Lower lobe of right lung (tissue), 2 donors: ENCODE data around the gene SSTR4. TPM values are rescaled to one million over a fixed set of nuclear protein-coding genes. Genes with fewer than 3 reads are reported as not detected.
A peak's percentile ranks its signal among the peaks of the same experiment; 100 is the strongest.
"Not testable (repeated sequence)": the region's sequence is repeated elsewhere in the genome, so short reads cannot be mapped to it uniquely, and the experiment has no call there.

Source experiments
- ATAC-seq, 2 donors: fragments of 200-7000 bp; cut with Tn5 transposase; one replicate each; pipeline ENCODE4 v1.9.1; 2020 to 2022; ENCODE audit warnings: mild to moderate bottlenecking in 2 of 2, moderate library complexity in 2 of 2
- DNase-seq: peaks from one replicate; pipeline ENCODE4 v3.0.0-alpha.2; 2020
- H3K27ac ChIP-seq: fragments of 200-600 bp; one replicate; pipeline ENCODE4 v1.8.0; 2022
- H3K27me3 ChIP-seq: fragments of 200-600 bp; one replicate; pipeline ENCODE4 v1.8.0; 2022; ENCODE audit warnings: low read depth
- H3K36me3 ChIP-seq: fragments of 200-600 bp; one replicate; pipeline ENCODE4 v1.8.0; 2022; ENCODE audit warnings: mild to moderate bottlenecking
- H3K4me1 ChIP-seq: fragments of 200-600 bp; one replicate; pipeline ENCODE4 v1.8.0; 2022
- H3K4me3 ChIP-seq: fragments of 200-600 bp; one replicate; pipeline ENCODE4 v1.8.0; 2022; ENCODE audit warnings: mild to moderate bottlenecking
- H3K9me3 ChIP-seq: fragments of 200-600 bp; one replicate; pipeline ENCODE4 v1.8.0; 2022
- intact Hi-C: fragments of 100-400 bp; cut with DNase I; formaldehyde crosslinking; loops from one replicate; pipeline ENCODE4 v1.11.0; 2022
- long read RNA-seq: library from polyadenylated mRNA; unstranded; transcript quantifications from one replicate; pipeline ENCODE4 v2.0.0, GENCODE V29; 2021
- total RNA-seq: library from RNA; stranded (reverse); fragmentation: NEBNext Ultra II Directional; extraction: Animal tissue kit (Norgen Biotek cat#: 25700); gene quantifications from one replicate; pipeline ENCODE4 v1.2.1, GENCODE V29; 2021
- TF ChIP-seq, protein P1 (sequence below): fragments of 200-600 bp; IDR thresholded peaks from one replicate; pipeline ENCODE4 v1.8.0; 2022; ENCODE audit warnings: antibody characterized with exemption, mild to moderate bottlenecking
- donor health status: DM: no; HTN: yes; CAD: no; lungs with severe emphysema.

The SSTR4 gene, protein sequence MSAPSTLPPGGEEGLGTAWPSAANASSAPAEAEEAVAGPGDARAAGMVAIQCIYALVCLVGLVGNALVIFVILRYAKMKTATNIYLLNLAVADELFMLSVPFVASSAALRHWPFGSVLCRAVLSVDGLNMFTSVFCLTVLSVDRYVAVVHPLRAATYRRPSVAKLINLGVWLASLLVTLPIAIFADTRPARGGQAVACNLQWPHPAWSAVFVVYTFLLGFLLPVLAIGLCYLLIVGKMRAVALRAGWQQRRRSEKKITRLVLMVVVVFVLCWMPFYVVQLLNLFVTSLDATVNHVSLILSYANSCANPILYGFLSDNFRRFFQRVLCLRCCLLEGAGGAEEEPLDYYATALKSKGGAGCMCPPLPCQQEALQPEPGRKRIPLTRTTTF
- 0.35 TPM for total RNA-seq
- long read RNA-seq = 0 reads

DNA sequence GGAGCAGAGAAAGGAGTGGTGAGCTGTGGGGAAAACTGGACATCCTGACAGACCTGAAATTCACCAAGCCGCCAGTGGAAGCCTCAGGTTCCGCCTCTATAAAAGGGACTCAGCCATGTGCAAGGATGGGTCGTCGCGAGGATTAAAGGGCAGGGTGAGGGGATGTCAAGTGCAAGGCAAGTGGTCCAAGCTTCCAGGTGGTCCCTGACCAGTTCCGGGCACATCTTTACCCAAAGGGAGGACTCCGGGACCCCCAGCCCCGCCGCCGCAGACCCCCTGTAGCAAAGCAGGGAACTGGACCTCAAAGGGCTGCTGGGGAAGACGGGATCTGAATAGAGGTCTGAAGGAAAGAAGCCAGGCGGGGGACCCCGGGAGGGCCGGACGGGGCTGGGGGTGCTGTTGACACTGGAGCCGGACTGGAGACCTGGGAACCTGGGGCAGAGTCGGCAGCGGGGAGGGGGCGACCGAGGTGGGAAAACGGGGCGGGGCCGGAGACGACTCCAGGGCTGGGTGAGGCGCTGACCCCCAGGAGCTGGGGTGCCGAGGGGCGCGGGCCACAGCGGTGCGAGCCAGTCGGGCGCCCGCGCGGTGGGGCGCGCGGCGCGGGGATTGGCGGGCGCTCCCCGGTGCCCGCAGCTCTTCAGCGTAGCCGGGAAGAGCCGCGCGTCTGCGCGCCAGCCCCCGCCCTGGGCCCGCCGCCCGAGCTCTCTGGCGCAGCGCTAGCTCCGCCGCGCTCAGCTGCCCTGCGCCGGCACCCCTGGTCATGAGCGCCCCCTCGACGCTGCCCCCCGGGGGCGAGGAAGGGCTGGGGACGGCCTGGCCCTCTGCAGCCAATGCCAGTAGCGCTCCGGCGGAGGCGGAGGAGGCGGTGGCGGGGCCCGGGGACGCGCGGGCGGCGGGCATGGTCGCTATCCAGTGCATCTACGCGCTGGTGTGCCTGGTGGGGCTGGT is at the start of gene SSTR4:
Gene SSTR4, plus strand, starts transcription at position 592 of the 951 bp plus-strand sequence. Its CDS starts 172 bp downstream, at position 764.
- no peak for DNase-seq
- H3K9me3 ChIP-seq = no peaks in the 10 kb centered on the region
- intact Hi-C loops = no loop called here
- TF ChIP-seq, protein P1, sequence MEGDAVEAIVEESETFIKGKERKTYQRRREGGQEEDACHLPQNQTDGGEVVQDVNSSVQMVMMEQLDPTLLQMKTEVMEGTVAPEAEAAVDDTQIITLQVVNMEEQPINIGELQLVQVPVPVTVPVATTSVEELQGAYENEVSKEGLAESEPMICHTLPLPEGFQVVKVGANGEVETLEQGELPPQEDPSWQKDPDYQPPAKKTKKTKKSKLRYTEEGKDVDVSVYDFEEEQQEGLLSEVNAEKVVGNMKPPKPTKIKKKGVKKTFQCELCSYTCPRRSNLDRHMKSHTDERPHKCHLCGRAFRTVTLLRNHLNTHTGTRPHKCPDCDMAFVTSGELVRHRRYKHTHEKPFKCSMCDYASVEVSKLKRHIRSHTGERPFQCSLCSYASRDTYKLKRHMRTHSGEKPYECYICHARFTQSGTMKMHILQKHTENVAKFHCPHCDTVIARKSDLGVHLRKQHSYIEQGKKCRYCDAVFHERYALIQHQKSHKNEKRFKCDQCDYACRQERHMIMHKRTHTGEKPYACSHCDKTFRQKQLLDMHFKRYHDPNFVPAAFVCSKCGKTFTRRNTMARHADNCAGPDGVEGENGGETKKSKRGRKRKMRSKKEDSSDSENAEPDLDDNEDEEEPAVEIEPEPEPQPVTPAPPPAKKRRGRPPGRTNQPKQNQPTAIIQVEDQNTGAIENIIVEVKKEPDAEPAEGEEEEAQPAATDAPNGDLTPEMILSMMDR = no peak
- H3K27me3 ChIP-seq = peaks cover 31% of the 10 kb centered on the region
- no peak for ATAC-seq
- H3K4me1 ChIP-seq = no peaks in the 10 kb centered on the region
- peak within 1 kb of the TSS; percentile 17 for H3K4me3 ChIP-seq
- no peaks in the 10 kb centered on the region for H3K36me3 ChIP-seq
- no peak within 1 kb of the TSS for H3K27ac ChIP-seq

DNA sequence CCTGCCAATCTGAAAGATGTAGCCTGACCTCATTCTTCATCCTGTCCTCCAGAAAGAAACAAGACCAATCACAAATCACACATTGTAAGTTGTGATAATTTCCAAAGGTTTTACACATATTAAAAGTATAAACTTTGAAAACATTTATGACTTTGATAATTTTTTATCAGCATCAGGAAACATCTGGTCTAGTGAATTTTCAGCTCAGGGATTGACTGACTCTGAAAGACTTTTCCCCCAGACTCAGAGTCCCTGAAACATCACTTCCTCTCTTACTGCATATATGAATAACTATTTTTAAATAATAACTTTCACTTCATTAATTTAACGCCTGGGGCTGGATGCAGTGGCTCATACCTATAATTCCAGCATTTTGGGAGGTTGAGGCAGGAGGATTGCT is 48.5 kb upstream of the SSTR4 start:
- Histone ChIP-seq H3K27ac (no peak overlapping the region), H3K4me3 (no peak overlapping the region), H3K9me3 (no peaks in the 10 kb centered on the region), H3K27me3 (no peaks in the 10 kb centered on the region), H3K36me3 (no peaks in the 10 kb centered on the region), H3K4me1 (peaks cover 25% of the 10 kb centered on the region)
- intact Hi-C loops = no loop called here
- TF ChIP-seq, protein P1 = no peak
- DNase-seq (no peak), ATAC-seq (no peak)

DNA sequence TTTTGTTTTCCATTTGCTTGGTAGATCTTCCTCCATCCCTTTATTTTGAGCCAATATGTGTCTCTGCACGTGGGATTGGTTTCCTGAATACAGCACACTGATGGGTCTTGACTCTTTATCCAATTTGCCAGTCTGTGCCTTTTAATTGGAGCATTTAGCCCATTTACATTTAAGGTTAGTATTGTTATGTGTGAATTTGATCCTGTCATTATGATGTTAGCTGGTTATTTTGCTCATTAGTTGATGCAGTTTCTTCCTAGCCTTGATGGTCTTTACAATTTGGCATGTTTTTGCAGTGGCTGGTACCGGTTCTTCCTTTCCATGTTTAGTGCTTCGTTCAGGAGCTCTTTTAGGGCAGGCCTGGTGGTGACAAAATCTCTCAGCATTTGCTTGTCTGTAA is 43.7 kb upstream of the SSTR4 start:
- DNase-seq, H3K4me3 ChIP-seq, H3K9me3 ChIP-seq, intact Hi-C loops, H3K27me3 ChIP-seq, ATAC-seq, H3K27ac ChIP-seq, H3K36me3 ChIP-seq: not testable (repeated sequence)
- peaks cover 10% of the 10 kb centered on the region for H3K4me1 ChIP-seq

DNA sequence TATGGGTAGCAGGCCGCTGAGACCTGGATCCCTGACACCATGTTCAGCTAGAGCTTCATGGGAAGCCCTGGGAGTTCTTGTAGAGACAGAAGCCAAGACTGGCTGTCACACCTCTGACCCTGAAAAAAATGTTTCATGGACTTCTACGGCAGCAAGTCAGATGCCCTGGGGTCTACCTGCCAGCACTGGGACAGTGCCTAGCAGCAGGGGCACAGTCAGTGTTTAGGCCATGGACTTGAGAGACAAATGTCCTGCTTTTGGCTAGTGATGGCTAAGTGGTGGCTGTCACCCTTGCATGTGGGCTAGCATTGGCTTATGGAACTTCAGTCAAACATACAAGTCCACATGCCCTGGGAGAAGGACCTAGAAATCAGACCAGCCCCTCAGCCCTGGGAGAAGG is 41.3 kb upstream of the SSTR4 start:
- ATAC-seq = no peak
- no peaks in the 10 kb centered on the region for H3K36me3 ChIP-seq
- TF ChIP-seq, protein P1 = no peak
- H3K27me3 ChIP-seq = no peaks in the 10 kb centered on the region
- no peak overlapping the region for H3K4me3 ChIP-seq
- peaks cover 3% of the 10 kb centered on the region for H3K9me3 ChIP-seq
- intact Hi-C loops = no loop called here
- DNase-seq = no peak
- peaks cover 4% of the 10 kb centered on the region for H3K4me1 ChIP-seq
- H3K27ac ChIP-seq = no peak overlapping the region

DNA sequence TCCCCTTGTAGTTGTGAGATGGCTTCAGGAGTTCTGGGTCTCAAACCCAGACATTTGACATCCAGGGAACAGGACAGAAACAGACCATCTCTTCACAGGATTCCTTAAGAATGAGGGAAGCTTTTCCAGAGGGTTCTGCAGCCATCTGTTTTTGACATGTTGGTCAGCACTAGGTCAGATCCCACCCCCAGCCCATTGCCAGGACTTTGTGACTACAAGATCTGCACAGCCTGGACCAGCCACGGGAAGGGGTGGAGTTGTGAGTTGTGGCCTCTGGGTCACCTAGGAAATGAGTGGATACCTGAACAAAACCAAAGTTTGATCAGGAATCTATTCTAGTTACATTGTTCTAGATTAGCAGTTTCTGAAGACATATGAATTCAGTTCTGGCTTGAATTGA is 39.2 kb upstream of the SSTR4 start:
- Histone ChIP-seq H3K9me3 (peaks cover 3% of the 10 kb centered on the region), H3K36me3 (no peaks in the 10 kb centered on the region), H3K27ac (no peak overlapping the region), H3K4me1 (no peaks in the 10 kb centered on the region), H3K4me3 (no peak overlapping the region), H3K27me3 (no peaks in the 10 kb centered on the region)
- intact Hi-C loops = no loop called here
- DNase-seq = no peak
- TF ChIP-seq, protein P1 = no peak
- ATAC-seq = no peak
